AG04450 (cell line): ENCODE data around the gene LRRIQ4. TPM values are rescaled to one million over a fixed set of nuclear protein-coding genes. Genes with fewer than 3 reads are reported as not detected.

Experiments
- CTCF ChIA-PET: fragments of 300-600, 350-600 bp; formaldehyde crosslinking; extraction: SDS; loops from one replicate; lab custom pipeline; 2022; ENCODE audit warnings: antibody characterized with exemption, inconsistent platforms; lab: Charles Lee
- POLR2A ChIA-PET: fragments of 350-600 bp; formaldehyde crosslinking; extraction: SDS; loops from one replicate; lab custom pipeline; 2021; ENCODE audit warnings: antibody characterized with exemption, inconsistent platforms; lab: Yijun Ruan, JAX
- DNase-seq: peaks from one replicate; pipeline ENCODE4 v3.0.0-alpha.2; 2011; ENCODE audit warnings: low read depth, low spot score
- H3K27ac ChIP-seq: one replicate; pipeline ENCODE4 v1.5.1; 2012; ENCODE audit warnings: low read depth, low read length, control low read depth
- H3K27me3 ChIP-seq: one replicate; pipeline ENCODE4 v1.6.0; 2012; ENCODE audit warnings: low read length; ENCODE audit not compliant: control insufficient read depth, insufficient read depth
- H3K4me3 ChIP-seq: 2 replicates; pipeline ENCODE4 v1.5.1; 2011; ENCODE audit warnings: mild to moderate bottlenecking, low read depth, low read length, control low read depth
- H3K9me3 ChIP-seq: 2 replicates; pipeline ENCODE4 v1.5.1; 2012; ENCODE audit warnings: low read length; ENCODE audit not compliant: control insufficient read depth, insufficient read depth
- CTCF ChIP-seq: IDR thresholded peaks from 2 replicates; pipeline ENCODE4 v1.5.1; 2011; ENCODE audit warnings: low read depth, low read length, control low read depth, inconsistent platforms
- polyA plus RNA-seq: library from polyadenylated mRNA; depleted of rRNA; stranded (reverse); fragments of >200 nt; gene quantifications from 2 replicates; pipeline ENCODE4 v1.2.3, GENCODE V29; 2011

Gene LRRIQ4
- polyA plus RNA-seq, 1 experiment: not detected

DNA sequence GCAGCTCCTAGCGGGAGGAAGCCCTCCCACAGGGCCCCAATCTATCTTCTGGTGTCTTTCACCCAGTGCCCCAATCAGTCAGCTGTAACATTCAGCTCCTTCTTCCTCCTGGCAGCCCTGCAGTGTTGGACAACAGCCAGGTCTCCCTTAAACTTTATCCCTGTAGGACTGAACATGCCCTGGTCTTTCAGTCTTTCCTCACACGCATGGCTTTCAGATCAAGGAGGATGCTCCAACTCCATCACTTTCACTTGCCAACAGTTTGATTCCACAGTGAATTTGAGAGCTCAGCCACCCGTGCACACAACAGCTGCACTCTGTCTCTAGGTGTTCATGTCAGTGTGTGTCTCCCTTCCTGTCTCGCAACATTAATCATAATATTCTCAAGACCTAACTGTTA, 28.5 kb downstream of the LRRIQ4 start:
- Histone ChIP-seq H3K27ac (no peak overlapping the region), H3K9me3 (no peaks in the 10 kb centered on the region), H3K27me3 (no peaks in the 10 kb centered on the region), H3K4me3 (no peak overlapping the region)
- no peak for TF ChIP-seq CTCF
- POLR2A ChIA-PET: no interaction called here
- CTCF ChIA-PET: no interaction called here
- DNase-seq: no peak

DNA sequence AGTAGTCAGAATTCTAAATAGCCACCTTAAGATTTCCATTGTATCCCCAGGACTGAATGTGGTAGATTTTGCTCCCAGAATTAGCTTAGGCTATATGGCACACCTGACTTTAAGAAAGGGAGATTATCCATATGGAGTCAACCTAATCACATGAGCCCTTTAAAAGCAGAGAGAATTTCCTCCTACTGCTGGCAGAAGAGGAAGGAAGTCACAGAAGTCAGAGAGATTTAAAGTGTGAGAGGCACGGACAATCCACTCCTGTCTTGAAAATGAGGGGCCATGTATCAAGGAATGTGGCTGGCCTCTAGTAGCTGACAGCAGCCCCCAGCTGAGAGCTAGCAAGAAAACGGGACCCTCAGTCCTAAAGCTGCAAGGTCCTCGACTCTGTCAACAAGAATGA, 30.3 kb downstream of the LRRIQ4 start:
- ChIA-PET CTCF (interaction anchor here (0.6 to 2.9 kb wide), 2 partner anchors 21 to 195 kb away, joined by 4 to 12 read pairs; no protein-coding TSS in a partner anchor), POLR2A (no interaction called here)
- Histone ChIP-seq H3K9me3 (no peaks in the 10 kb centered on the region), H3K4me3 (no peak overlapping the region), H3K27me3 (no peaks in the 10 kb centered on the region), H3K27ac (no peak overlapping the region)
- no peak for DNase-seq
- no peak for TF ChIP-seq CTCF

- H3K4me3 ChIP-seq: no peak overlapping the region
- no peak overlapping the region for H3K27ac ChIP-seq
These were observed 34.0 kb downstream of the LRRIQ4 start for GRCh38 chr3:169846458-169847193.

GRCh38 chr3:169847896-169848295, 35.2 kb downstream of the LRRIQ4 start:
- H3K27me3 ChIP-seq: peaks cover 2% of the 10 kb centered on the region
- ChIA-PET POLR2A (no interaction called here), CTCF (interaction anchor here (1.4 kb wide), 1 partner anchor 15 kb away, joined by 6 read pairs; no protein-coding TSS in a partner anchor)
- no peaks in the 10 kb centered on the region for H3K9me3 ChIP-seq
- TF ChIP-seq CTCF: no peak
- DNase-seq: no peak
- H3K4me3 ChIP-seq: no peak overlapping the region
- H3K27ac ChIP-seq: no peak overlapping the region

More at GRCh38 chr3:169846458-169847193, 34.0 kb downstream of the LRRIQ4 start:
- ChIA-PET CTCF (interaction anchor here (1.0 kb wide), 1 partner anchor 17 kb away, joined by 3 read pairs; no protein-coding TSS in a partner anchor), POLR2A (no interaction called here)
- Histone ChIP-seq H3K9me3 (no peaks in the 10 kb centered on the region), H3K27me3 (no peaks in the 10 kb centered on the region)
- DNase-seq: peak; percentile 27
- TF ChIP-seq CTCF: no peak

DNA sequence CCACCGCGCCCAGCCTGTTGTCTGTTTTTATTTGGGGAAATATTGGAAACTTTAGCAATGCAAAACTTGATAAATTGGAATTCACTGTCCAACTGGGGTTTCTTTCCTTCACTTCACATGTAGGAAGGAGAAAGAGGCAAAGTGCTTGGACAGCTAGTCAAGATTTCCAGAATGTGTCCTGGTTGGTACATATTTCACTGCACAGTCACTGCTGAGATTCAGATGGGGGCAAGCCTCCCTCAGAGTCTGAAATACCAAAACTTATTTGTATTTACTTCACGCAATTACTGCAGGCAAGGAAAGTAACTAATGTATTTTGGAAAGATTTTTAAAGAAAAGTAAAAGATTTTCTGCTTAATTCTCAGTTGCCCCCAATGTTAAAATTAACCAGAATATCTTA, 36.1 kb downstream of the LRRIQ4 start:
- ChIA-PET POLR2A (no interaction called here), CTCF (interaction anchor here (1.4 kb wide), 1 partner anchor 14 kb away, joined by 6 read pairs; no protein-coding TSS in a partner anchor)
- Histone ChIP-seq H3K9me3 (no peaks in the 10 kb centered on the region), H3K4me3 (no peak overlapping the region), H3K27ac (no peak overlapping the region), H3K27me3 (peaks cover 4% of the 10 kb centered on the region)
- no peak for DNase-seq
- no peak for TF ChIP-seq CTCF
